GM18519 (cell line): ENCODE data around the gene SLC19A1.

Experiments used
- ATAC-seq: cut with Tn5 transposase; IDR thresholded peaks from one replicate; pipeline ENCODE4 v1.9.1; 2021; ENCODE audit warnings: mild to moderate bottlenecking, moderate library complexity; ENCODE audit not compliant: unreplicated experiment, low FRiP score

Gene SLC19A1

GRCh38 chr21:45559216-45560105 lies 17.2 kb upstream of the SLC19A1 start:
- no peak for ATAC-seq

DNA sequence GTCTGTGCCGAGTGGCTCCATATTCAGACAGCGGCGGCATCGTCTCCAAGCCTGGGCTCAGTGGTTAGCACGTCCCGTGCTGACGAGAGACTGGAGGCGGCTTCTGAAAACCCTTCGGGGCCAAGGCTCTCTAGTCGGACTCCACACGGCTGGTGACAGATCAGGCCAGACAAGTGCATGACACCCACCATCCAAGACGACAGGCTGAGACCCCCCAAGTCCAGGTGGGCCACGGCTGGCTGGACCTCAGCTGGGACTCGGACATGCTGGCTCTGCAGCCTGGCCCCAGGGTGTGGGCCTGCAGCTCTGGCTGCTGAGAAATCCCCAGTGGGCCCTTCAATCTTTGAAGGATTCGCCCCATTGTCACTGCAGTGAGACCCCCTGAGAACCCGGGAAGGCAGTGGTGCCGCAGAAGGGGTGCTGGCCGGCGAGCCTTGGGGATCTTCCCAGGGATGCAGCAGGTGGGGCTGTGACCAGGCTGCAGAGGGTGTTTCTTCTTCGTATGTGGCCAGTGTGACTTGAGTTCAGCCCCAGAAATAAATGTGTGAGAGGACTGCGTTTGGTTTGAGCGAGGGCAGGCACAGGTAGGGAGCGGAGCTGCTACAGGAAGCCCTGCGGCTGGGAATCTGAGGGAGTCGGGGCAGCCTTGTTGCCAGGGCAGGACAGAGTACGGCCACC lies 15.9 kb upstream of the SLC19A1 start:
- ATAC-seq = no peak

- no peak for ATAC-seq
These were observed 15.4 kb upstream of the SLC19A1 start for GRCh38 chr21:45557616-45558043.

DNA sequence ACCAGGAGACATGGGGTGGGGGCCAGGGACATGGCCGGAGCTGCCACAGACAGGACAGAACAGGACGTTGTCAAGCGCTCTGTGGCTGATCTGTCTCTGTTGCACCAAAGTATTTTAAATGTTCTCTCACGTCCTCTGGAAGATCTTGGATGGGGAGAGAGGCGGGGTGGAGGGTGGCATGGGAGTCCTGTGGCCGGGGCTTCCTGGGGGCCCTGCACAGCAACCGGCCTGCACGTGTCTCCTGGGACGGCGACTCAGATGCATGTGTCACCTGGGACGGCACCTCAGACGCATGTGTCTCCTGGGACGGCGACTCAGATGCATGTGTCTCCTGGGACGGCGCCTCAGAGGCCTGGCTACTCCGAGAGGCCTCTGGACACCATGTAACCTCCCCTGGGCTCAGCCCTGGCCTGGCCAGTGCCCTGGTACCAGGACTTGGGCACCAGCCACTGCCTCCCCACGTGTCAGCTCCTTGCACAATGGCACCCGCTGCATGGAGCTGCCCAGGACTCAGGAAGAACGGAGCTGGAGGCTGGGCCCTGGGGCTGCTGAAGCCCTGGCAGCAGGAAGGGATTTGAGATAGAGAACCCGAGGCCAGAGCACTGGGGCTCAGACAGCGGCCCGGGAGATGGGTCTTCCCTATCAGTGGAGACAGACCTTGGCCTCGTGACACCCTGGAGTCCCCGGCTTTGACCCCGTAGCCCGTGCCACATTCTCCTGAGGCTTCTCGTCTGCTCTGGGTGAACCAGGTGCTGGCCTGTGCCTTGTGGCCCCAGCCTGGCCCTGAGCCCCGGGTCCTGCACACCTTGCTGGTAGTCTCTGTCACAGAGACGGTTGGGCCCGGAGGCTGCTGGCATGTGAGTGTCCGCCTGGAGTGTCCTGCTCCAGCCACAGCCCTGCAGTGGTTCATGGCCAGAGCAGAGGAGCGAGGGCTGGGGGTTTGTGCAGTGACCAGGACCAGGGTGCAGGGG lies 14.7 kb upstream of the SLC19A1 start:
- ATAC-seq = no peak

DNA sequence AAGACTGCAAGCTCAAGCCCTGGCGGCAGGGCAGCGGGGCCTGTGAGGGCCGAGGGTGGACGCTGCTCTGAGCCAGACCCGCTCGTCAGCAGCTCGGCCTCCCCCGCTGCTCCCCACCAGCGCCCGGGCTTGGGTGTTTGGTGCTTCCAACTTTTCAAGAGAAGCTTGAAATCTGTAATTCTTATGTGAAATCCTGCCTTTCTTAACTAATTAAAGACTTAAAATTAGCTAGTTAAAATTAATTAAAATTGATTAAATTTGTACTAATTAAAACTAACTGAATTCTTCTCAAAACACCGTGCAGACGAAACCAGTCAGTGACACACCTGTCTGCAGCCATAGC lies 14.0 kb upstream of the SLC19A1 start:
- no peak for ATAC-seq

DNA sequence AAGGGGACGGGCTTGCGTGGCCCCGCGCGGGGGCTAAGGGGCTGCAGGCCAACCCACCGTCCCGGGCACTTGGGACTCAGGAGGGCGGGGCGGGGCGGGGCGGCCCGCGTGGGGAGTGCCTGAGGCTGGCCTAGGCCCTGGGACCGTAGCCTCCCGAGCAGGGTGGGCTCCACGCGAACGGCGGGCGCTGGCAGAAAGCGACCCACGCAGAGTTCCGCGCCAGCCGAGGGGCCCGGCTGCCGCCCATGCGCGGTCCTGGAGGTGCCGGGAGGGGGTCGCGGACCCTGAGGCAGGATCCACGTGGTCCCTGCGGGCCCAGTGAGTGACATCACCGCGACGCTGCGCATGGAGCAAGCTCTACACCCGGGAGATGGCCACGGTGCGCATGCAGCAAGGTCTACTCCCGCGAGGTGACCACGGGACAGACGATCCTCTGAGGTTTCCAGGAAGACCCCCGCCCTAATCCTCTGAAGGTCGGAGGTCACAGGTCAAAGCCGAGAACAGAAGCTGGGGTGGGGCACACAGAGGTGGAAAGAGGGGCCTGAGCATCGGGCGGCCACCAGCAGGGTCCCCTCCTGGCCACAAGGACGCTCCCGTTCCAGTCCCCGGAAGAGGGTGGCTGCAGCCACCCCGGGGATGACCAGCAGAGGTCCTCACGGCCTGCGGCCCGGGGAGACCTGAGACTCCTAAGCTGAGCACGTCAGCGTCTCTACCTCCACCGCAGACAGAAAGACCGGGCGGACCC lies 13.5 kb upstream of the SLC19A1 start:
- ATAC-seq = no peak

DNA sequence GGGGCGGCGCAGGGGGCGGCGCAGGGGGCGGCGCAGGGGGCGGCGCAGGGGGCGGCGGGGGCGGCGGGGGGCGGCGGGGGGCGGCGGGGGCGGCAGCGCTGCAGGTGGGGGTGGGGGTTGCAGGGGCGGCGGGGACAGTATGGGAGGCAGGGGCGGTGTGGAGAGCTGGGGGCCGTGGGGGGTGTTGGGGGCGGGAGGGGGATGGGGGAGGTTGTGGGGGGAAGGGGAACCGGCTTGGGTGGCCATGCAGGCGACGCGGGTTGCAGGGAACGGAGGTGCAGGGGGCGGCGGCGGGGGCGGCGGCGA lies 13.0 kb upstream of the SLC19A1 start:
- ATAC-seq = no peak

DNA sequence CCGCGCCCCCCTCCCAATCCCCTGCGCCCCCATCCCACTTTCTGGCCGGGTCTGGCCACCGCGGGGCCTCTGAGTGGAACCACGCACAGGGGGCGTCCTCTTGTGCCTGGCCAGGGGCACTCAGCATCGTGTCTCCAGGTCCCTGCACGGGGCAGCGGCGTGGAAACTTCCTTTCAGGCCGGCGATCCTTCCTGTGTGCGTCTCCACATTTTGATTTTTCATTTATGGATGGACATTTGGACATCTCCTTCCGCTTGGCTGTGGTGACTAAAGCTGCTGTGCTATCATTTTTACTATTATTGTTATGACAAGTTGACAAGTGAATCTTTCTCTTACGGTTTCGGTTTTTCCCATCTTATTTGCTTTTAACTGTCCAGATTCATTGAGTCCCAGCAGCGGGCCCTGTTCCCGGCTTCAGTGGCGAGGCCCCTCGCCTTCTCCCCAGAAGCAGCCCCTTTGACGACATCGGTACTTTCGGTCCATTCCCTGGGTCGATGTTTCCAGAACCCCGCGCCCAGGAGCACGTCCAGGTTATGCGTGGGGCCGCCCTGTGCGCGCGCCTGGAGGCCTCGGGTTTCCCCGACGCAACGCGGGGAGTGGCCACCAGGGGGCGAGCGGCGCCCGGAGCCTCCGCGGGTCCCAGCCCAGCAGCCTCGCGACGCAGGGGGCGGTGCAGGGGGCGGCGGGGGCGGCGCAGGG lies 12.4 kb upstream of the SLC19A1 start:
- ATAC-seq = no peak

GRCh38 chr21:45552696-45553391 lies 10.6 kb upstream of the SLC19A1 start:
- no peak for ATAC-seq

DNA sequence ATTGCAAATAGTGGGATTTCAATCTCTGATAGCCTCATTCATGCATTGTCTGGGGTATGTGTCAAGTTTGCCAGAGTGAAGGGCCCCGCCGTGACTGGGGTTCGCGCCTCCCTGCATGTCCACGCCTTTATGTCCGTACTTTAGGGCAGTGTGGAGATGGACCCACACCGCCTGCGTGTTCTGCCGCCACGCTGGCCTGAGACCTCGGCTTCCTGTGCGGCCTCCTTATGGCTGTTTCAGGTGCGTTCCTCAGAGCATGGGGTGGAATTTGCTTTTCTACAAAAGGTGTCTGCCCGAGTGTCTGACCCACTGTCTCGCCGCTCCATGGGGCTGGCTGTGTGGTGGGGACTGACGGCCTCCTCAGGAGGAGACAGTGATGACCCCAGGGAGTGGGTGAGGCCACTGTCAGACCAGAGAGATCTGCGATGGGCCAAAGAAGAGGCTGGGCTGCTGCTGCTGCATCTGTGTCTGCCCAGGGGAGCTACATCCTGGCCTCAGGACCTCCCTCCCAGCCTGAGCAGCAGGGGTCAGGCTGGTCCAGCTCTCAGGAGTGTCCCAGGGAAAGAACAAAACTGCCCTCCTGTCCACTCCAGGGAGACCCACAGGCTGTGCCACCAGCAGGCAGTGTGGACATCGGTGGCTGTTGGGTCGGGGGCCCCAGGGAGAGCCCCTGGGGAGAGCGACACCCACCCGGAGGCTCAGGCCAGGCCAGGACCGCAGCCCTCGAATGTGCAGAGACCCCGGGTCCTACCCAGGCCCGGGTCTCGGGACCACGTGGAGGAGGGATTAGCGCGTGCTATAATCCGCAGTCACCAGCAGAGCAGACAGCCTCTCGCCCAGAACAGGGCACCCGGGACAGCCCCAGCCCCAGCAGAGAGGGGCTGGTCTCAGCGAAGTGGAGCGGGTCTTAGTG lies 9.8 kb upstream of the SLC19A1 start:
- ATAC-seq = no peak

- ATAC-seq = no peak
These were observed 9.1 kb upstream of the SLC19A1 start for GRCh38 chr21:45551316-45551715.

- ATAC-seq = no peak
These were observed 8.4 kb upstream of the SLC19A1 start for GRCh38 chr21:45550522-45551210.

DNA sequence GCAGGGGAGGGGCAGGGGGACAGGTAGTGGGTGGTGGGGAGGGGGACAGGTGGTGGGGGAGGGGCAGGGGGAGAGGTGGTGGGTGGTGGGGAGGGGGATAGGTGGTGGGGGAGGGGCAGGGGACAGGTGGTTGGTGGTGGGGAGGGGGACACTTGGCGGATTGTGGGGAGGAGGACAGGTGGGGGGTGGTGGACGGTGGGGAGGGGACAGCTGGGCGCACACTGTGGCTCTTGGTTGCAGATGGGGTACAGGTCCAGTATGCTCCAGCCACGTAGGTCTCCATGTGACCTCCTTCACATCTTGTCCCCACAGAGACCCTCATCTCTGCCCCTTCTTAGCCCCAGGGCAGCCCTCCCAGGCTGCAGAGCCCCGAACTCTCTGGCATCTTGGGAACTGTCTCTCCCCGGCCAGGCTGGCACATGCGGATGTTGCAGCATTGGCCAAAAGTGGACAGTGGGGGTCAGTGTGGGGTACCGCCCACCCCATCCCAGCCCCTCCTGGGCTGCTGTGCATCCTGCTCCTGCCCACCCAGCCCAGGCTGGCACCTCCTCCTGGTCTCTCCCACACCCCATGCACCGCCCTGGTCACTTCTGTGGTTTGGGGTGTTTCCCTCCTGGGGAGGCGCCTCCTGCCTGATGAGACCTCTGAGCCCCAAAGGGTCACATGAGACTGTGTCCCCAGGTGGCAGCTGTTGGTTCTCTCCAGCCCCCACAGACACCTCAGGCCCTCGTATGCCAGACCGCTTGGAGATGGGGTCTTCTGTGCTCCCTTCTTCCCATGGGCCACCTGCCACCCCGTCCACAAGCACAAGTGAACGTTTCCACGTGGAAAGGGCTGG lies 7.6 kb upstream of the SLC19A1 start:
- no peak for ATAC-seq

- no peak for ATAC-seq
These were observed 6.7 kb upstream of the SLC19A1 start for GRCh38 chr21:45548711-45549491.

DNA sequence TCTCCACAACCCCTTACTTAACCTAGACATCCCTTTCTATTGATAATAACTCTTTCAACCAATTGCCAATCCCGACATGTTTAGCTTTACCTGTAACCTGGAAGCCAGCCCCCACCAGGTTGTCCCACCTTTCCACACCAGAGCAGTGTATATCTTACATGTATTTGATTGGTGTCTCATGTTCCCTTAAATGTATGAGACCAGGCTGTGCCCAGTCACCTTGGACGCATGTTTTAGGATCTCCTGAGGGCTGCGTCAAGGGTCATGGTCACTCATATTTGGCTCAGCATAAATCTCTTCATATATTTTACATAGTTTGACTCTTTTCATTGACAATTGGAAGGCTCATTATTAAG lies 5.3 kb upstream of the SLC19A1 start:
- no peak for ATAC-seq
